ENCODE data around the gene OR1F1. TPM values are rescaled to one million over a fixed set of nuclear protein-coding genes. Genes with fewer than 3 reads are reported as not detected.
A peak's percentile ranks its signal among the peaks of the same experiment; 100 is the strongest.

Gene OR1F1
- total and polyA plus RNA-seq, 9 of the 15 experiments (the other 6 are each of a cell fraction or from before 2014, with no cell fraction given): 0.15 to 0.61 (median 0.35) TPM; not detected in 3

- TF ChIP-seq, protein P1, sequence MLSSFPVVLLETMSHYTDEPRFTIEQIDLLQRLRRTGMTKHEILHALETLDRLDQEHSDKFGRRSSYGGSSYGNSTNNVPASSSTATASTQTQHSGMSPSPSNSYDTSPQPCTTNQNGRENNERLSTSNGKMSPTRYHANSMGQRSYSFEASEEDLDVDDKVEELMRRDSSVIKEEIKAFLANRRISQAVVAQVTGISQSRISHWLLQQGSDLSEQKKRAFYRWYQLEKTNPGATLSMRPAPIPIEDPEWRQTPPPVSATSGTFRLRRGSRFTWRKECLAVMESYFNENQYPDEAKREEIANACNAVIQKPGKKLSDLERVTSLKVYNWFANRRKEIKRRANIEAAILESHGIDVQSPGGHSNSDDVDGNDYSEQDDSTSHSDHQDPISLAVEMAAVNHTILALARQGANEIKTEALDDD (IDR thresholded peaks at IDR 0.05): no peak
- peak; percentile 20; the same call in 1 of the 2 replicates for TF ChIP-seq ZNF263 (CRISPR knock-in tag; IDR thresholded peaks at IDR 0.05; ENCODE audit: borderline replicate concordance)
- TF ChIP-seq TBP (optimal IDR thresholded peaks at IDR 0.05; ENCODE audit: low read depth, low read length): peak; percentile 99
- TF ChIP-seq SIRT6 (IDR thresholded peaks at IDR 0.05; ENCODE audit: low read depth, low read length): no peak
- TF ChIP-seq, protein P2, sequence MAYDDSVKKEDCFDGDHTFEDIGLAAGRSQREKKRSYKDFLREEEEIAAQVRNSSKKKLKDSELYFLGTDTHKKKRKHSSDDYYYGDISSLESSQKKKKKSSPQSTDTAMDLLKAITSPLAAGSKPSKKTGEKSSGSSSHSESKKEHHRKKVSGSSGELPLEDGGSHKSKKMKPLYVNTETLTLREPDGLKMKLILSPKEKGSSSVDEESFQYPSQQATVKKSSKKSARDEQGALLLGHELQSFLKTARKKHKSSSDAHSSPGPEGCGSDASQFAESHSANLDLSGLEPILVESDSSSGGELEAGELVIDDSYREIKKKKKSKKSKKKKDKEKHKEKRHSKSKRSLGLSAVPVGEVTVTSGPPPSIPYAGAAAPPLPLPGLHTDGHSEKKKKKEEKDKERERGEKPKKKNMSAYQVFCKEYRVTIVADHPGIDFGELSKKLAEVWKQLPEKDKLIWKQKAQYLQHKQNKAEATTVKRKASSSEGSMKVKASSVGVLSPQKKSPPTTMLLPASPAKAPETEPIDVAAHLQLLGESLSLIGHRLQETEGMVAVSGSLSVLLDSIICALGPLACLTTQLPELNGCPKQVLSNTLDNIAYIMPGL (CRISPR knock-in tag; IDR thresholded peaks at IDR 0.05): peak; percentile 92; the same call in 1 of the 2 replicates
- TF ChIP-seq, protein P3, sequence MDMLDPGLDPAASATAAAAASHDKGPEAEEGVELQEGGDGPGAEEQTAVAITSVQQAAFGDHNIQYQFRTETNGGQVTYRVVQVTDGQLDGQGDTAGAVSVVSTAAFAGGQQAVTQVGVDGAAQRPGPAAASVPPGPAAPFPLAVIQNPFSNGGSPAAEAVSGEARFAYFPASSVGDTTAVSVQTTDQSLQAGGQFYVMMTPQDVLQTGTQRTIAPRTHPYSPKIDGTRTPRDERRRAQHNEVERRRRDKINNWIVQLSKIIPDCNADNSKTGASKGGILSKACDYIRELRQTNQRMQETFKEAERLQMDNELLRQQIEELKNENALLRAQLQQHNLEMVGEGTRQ (CRISPR knock-in tag; IDR thresholded peaks at IDR 0.05): no peak
- TF ChIP-seq, protein P4, sequence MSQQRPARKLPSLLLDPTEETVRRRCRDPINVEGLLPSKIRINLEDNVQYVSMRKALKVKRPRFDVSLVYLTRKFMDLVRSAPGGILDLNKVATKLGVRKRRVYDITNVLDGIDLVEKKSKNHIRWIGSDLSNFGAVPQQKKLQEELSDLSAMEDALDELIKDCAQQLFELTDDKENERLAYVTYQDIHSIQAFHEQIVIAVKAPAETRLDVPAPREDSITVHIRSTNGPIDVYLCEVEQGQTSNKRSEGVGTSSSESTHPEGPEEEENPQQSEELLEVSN (IDR thresholded peaks at IDR 0.05; ENCODE audit: borderline replicate concordance in 1 of 2, extremely low read depth in 1 of 2, insufficient read depth in 1 of 2, insufficient read length in 1 of 2, low read depth in 1 of 2, low read length in 1 of 2, poor library complexity in 1 of 2, severe bottlenecking in 1 of 2): peak; percentile 52 to 55
- TF ChIP-seq, protein P5, sequence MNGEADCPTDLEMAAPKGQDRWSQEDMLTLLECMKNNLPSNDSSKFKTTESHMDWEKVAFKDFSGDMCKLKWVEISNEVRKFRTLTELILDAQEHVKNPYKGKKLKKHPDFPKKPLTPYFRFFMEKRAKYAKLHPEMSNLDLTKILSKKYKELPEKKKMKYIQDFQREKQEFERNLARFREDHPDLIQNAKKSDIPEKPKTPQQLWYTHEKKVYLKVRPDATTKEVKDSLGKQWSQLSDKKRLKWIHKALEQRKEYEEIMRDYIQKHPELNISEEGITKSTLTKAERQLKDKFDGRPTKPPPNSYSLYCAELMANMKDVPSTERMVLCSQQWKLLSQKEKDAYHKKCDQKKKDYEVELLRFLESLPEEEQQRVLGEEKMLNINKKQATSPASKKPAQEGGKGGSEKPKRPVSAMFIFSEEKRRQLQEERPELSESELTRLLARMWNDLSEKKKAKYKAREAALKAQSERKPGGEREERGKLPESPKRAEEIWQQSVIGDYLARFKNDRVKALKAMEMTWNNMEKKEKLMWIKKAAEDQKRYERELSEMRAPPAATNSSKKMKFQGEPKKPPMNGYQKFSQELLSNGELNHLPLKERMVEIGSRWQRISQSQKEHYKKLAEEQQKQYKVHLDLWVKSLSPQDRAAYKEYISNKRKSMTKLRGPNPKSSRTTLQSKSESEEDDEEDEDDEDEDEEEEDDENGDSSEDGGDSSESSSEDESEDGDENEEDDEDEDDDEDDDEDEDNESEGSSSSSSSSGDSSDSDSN (IDR thresholded peaks at IDR 0.05; ENCODE audit: borderline replicate concordance in 1 of 2, low read depth in 2 of 2, low read length in 2 of 2): peak in 1 of 2 experiments; percentile 80; a peak in 2 of 4 replicates
- TF ChIP-seq BRD9 (IDR thresholded peaks at IDR 0.05; ENCODE audit: low read depth, partially characterized antibody): peak; percentile 61
- no peak for TF ChIP-seq HOXB6 (CRISPR knock-in tag; IDR thresholded peaks at IDR 0.05; ENCODE audit: borderline replicate concordance)
- TF ChIP-seq ZNF24 (IDR thresholded peaks at IDR 0.05): 0 out of 2 replicates have a peak, but pooled peaks have one; percentile 21
- TF ChIP-seq CTBP1 (IDR thresholded peaks at IDR 0.05; ENCODE audit: borderline replicate concordance): peak; percentile 54; the same call in 1 of the 2 replicates
- TF ChIP-seq, protein P6, sequence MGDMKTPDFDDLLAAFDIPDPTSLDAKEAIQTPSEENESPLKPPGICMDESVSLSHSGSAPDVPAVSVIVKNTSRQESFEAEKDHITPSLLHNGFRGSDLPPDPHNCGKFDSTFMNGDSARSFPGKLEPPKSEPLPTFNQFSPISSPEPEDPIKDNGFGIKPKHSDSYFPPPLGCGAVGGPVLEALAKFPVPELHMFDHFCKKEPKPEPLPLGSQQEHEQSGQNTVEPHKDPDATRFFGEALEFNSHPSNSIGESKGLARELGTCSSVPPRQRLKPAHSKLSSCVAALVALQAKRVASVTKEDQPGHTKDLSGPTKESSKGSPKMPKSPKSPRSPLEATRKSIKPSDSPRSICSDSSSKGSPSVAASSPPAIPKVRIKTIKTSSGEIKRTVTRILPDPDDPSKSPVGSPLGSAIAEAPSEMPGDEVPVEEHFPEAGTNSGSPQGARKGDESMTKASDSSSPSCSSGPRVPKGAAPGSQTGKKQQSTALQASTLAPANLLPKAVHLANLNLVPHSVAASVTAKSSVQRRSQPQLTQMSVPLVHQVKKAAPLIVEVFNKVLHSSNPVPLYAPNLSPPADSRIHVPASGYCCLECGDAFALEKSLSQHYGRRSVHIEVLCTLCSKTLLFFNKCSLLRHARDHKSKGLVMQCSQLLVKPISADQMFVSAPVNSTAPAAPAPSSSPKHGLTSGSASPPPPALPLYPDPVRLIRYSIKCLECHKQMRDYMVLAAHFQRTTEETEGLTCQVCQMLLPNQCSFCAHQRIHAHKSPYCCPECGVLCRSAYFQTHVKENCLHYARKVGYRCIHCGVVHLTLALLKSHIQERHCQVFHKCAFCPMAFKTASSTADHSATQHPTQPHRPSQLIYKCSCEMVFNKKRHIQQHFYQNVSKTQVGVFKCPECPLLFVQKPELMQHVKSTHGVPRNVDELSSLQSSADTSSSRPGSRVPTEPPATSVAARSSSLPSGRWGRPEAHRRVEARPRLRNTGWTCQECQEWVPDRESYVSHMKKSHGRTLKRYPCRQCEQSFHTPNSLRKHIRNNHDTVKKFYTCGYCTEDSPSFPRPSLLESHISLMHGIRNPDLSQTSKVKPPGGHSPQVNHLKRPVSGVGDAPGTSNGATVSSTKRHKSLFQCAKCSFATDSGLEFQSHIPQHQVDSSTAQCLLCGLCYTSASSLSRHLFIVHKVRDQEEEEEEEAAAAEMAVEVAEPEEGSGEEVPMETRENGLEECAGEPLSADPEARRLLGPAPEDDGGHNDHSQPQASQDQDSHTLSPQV (IDR thresholded peaks at IDR 0.05): peak; percentile 51
These were observed 1.2 kb downstream of the OR1F1 start (continued) for GRCh38 chr16:3188925-3189825.
